ENCODE data around the gene PDZD2. TPM values are rescaled to one million over a fixed set of nuclear protein-coding genes. Genes with fewer than 3 reads are reported as not detected.
"Not testable (repeated sequence)": the region's sequence is repeated elsewhere in the genome, so short reads cannot be mapped to it uniquely, and the experiment has no call there.

The PDZD2 gene
- 10 to 100 TPM in 1 of 2 donors, 1 to 10 TPM in 1; 7.8 to 18.0 TPM for total RNA-seq
- 1 to 10 TPM; 2.8 TPM for polyA plus RNA-seq
- long read RNA-seq, donor 1, partial matches to known transcripts: 4 of 40 reads
- long read RNA-seq, donor 1, other reads (novel, unspliced or antisense): 36 of 40 reads
- long read RNA-seq, donor 2, partial matches to known transcripts: 0 of 33 reads
- long read RNA-seq, donor 2, other reads (novel, unspliced or antisense): 33 of 33 reads

DNA sequence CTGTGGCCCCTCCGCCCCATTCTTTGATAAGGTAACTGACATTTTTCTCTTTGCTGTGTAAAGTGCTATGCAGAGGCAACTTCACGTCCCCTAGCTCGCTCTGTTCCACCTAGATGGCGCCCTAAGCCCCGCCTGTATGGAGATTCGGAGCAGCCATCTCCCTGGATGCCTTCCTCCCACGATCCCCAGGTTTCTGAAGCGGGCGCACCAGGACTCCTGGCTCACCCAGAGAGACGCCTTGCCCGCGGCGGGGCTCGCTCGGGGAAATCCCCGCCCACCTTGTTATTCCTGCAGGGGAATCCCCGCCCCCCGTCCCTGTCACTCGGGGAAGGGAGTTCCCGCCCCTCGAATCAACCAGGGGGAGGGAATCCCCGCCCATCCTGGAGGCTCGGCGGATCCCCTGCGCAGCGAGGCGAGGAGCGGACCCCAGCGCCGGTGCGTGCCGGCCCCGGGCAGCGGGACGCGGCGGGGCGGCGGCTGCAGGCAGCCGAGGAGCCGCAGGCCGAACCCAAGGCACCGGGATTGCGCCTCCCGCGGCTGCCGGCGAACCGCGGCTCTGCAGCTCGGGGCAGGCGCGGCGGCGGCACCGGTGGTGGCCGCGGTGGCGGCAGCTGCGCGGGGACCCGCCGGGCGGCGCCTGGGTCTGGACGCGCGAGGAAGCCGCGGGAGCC is at the start of gene PDZD2:
Gene PDZD2, plus strand, starts transcription at position 384 of the 671 bp plus-strand sequence.
- peak; percentile 76 to 90 for DNase-seq
- intact Hi-C loops (cut with DNase I): loop anchor here (5.0 kb wide), 1 partner anchor 168 kb away; no protein-coding TSS in a partner anchor
- no peaks in the 10 kb centered on the region for H3K4me1 ChIP-seq (ENCODE audit: control insufficient read depth in 1 of 2, insufficient read depth in 2 of 2, low read length in 2 of 2)

DNA sequence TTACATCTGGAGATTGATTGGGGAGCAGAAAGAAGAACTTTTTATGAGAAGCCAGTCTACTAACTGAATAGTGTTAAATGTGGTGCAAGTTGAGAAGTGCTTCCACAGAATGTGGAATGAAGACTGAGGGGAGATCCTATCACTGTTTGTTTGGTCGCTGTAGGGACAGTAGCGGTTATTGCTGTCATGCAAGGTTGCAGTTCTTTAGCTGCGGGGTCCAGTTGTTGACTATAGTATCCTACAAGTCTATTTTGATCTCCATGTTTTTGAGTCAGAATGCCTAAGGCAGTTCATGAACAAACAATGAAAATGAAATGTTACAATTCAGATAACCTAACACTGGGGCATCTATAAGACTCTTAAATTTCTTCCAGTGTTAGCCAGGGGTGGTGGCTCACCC is 45.3 kb upstream of the PDZD2 start:
- Histone ChIP-seq H3K4me1 (ENCODE audit: control insufficient read depth in 1 of 2, insufficient read depth in 2 of 2, low read length in 2 of 2) (no peaks in the 10 kb centered on the region), H3K9me3 (ENCODE audit: control insufficient read depth, low read length) (no peaks in the 10 kb centered on the region), H3K27me3 (ENCODE audit: control insufficient read depth in 1 of 2, insufficient read depth in 2 of 2, low read length in 1 of 2) (no peaks in the 10 kb centered on the region), H3K4me3 (ENCODE audit: low read length in 2 of 2) (no peak overlapping the region), H3K27ac (ENCODE audit: low read depth in 1 of 2, low read length in 2 of 2) (no peak overlapping the region), H3K36me3 (ENCODE audit: control insufficient read depth in 1 of 2, insufficient read depth in 2 of 2, low read length in 1 of 2) (no peaks in the 10 kb centered on the region)
- 81 to 85% methylated on average over 3 of the region's 3 CpGs for WGBS, 2 donors
- ATAC-seq (ENCODE audit: low FRiP score): no peak
- DNase-seq: no peak
- intact Hi-C loops (cut with DNase I): no loop called here

More for the DNA sequence above, at the start of gene PDZD2:
- WGBS, 2 donors: 0% methylated on average over 68 to 70 of the region's 70 CpGs
- Histone ChIP-seq H3K4me3 (ENCODE audit: low read length in 2 of 2) (peak within 1 kb of the TSS; percentile 63 to 77), H3K9me3 (ENCODE audit: control insufficient read depth, low read length) (no peaks in the 10 kb centered on the region), H3K27me3 (ENCODE audit: control insufficient read depth in 1 of 2, insufficient read depth in 2 of 2, low read length in 1 of 2) (no peaks in the 10 kb centered on the region), H3K27ac (ENCODE audit: low read depth in 1 of 2, low read length in 2 of 2) (peak within 1 kb of the TSS in 1 of 2 donors; percentile 4), H3K36me3 (ENCODE audit: control insufficient read depth in 1 of 2, insufficient read depth in 2 of 2, low read length in 1 of 2) (no peaks in the 10 kb centered on the region)
- peak; percentile 80 for ATAC-seq (ENCODE audit: low FRiP score)

DNA sequence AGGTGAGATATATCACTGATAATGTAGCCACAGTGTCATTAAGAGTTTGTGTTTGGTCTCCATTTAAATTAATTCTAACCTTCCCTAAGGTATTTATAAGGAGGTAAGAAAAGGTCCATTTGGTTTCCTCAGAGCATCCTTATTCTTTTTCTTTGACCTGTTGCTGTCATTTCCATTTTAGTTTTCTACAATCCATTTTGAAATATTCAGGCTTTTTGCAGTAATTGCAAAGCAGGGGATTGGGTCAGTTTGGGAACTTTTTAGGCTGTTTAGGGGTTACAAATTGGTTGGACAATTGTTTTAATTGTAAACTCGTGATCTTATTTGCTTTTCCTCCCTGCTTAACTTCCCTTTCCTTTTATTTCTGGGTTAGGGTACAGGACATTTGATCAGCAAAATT is 42.6 kb upstream of the PDZD2 start:
- Histone ChIP-seq H3K4me1 (ENCODE audit: control insufficient read depth in 1 of 2, insufficient read depth in 2 of 2, low read length in 2 of 2) (no peaks in the 10 kb centered on the region), H3K4me3 (ENCODE audit: low read length in 2 of 2) (no peak overlapping the region), H3K36me3 (ENCODE audit: control insufficient read depth in 1 of 2, insufficient read depth in 2 of 2, low read length in 1 of 2) (no peaks in the 10 kb centered on the region), H3K27ac (ENCODE audit: low read depth in 1 of 2, low read length in 2 of 2) (no peak overlapping the region), H3K9me3 (ENCODE audit: control insufficient read depth, low read length) (no peaks in the 10 kb centered on the region), H3K27me3 (ENCODE audit: control insufficient read depth in 1 of 2, insufficient read depth in 2 of 2, low read length in 1 of 2) (no peaks in the 10 kb centered on the region)
- intact Hi-C loops (cut with DNase I): no loop called here
- ATAC-seq (ENCODE audit: low FRiP score): no peak
- 65 to 77% methylated on average over 1 of the region's 1 CpG for WGBS, 2 donors
- no peak for DNase-seq

DNA sequence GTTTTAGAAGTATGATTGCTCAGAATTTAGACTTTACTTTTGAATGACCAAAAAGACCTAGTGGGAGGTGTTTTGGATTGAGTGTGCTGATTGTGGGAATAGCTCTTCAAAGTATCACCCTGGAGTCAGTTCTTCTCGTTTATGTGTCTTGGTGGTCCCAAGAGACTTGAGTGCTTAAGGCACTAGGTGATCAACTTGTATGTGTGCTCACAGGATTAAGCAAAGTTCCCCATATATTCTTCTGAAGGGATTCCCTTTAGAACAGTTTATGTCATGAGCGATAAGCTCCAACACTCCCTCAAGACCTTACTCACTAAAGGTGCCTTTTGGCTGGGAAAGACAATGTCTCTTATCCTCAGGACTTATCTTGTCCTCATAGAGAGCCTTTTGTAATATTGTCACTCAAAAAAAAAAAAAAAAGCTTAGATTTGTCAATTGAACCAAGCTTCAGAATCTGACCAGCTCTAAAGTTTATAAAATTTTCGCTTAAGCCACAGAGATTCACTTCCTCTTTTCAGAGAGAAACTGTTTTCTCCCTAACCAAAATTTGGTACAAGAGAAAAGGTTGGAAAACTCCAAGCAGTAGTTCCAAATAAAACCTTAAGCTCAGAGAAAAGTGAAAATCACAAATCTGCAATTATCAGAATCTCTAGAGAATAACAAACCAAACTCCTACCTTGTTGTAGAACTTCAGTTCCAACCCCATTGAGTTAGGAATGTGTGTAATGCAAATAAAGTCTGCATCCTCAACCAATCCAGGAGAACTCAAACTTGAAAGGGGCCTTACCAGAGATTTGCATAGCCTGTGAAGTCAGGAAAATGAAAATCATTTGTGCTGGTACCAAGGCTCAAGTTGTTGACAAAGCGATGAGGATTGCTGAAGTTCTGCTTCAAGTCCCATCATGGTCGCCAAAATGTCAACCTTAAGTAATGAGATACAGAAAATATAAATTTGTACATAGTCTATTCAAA is 40.0 kb upstream of the PDZD2 start:
- H3K9me3 ChIP-seq (ENCODE audit: control insufficient read depth, low read length): no peaks in the 10 kb centered on the region
- H3K36me3 ChIP-seq (ENCODE audit: control insufficient read depth in 1 of 2, insufficient read depth in 2 of 2, low read length in 1 of 2): no peaks in the 10 kb centered on the region
- no peak for DNase-seq
- no peak overlapping the region for H3K4me3 ChIP-seq (ENCODE audit: low read length in 2 of 2)
- H3K4me1 ChIP-seq (ENCODE audit: control insufficient read depth in 1 of 2, insufficient read depth in 2 of 2, low read length in 2 of 2): no peaks in the 10 kb centered on the region
- no peak overlapping the region for H3K27ac ChIP-seq (ENCODE audit: low read depth in 1 of 2, low read length in 2 of 2)
- no peaks in the 10 kb centered on the region for H3K27me3 ChIP-seq (ENCODE audit: control insufficient read depth in 1 of 2, insufficient read depth in 2 of 2, low read length in 1 of 2)
- WGBS, 2 donors: 84% methylated on average over 5 of the region's 5 CpGs
- ATAC-seq (ENCODE audit: low FRiP score): no peak
- intact Hi-C loops (cut with DNase I): no loop called here

DNA sequence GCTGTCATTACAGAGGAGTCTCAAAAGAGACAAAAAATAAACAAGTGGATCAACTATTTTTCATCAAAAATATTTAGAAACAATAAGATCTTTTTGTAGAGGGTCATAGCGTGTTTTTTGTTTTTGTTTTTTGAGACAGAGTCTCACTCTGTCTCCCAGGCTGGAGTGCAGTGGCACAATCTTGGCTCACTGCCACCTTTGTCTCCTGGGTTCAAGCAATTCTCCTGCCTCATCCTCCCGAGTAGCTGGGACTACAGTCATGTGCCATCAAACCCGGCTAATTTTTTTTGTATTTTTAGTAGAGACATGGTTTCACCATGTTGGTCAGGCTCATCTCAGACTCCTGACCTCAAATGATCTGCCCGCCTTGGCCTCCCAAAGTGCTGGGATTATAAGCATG is 36.6 kb upstream of the PDZD2 start:
- DNase-seq; intact Hi-C loops (cut with DNase I); H3K4me1 ChIP-seq (ENCODE audit: control insufficient read depth in 1 of 2, insufficient read depth in 2 of 2, low read length in 2 of 2); H3K9me3 ChIP-seq (ENCODE audit: control insufficient read depth, low read length); ATAC-seq (ENCODE audit: low FRiP score); H3K27me3 ChIP-seq (ENCODE audit: control insufficient read depth in 1 of 2, insufficient read depth in 2 of 2, low read length in 1 of 2); H3K27ac ChIP-seq (ENCODE audit: low read depth in 1 of 2, low read length in 2 of 2); H3K36me3 ChIP-seq (ENCODE audit: control insufficient read depth in 1 of 2, insufficient read depth in 2 of 2, low read length in 1 of 2); H3K4me3 ChIP-seq (ENCODE audit: low read length in 2 of 2): not testable (repeated sequence)
- WGBS, 2 donors: 80 to 82% methylated on average over 4 of the region's 4 CpGs

DNA sequence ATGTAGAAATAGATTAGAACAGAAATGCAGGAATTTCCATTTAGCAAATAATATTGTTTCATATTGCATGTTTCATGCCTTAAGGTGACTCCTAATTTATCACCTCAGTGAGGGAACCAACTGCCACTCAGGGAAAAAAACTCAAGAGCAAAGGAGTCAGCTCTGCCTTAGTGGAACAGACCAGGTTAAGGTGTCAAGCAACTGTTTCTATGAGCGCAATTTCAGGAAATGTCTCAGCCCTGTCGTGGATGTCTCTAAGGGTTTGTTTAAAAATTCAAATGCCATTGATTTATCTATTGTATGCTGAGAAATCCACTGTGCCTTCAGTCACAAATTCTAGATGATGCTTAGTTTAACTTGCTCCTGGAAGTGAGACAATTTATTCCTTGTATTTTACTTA is 34.7 kb upstream of the PDZD2 start:
- no peaks in the 10 kb centered on the region for H3K36me3 ChIP-seq (ENCODE audit: control insufficient read depth in 1 of 2, insufficient read depth in 2 of 2, low read length in 1 of 2)
- H3K4me1 ChIP-seq (ENCODE audit: control insufficient read depth in 1 of 2, insufficient read depth in 2 of 2, low read length in 2 of 2): no peaks in the 10 kb centered on the region
- no peak overlapping the region for H3K4me3 ChIP-seq (ENCODE audit: low read length in 2 of 2)
- ATAC-seq (ENCODE audit: low FRiP score) (no peak), DNase-seq (no peak)
- WGBS, 2 donors: 50 to 63% methylated on average over 2 of the region's 2 CpGs
- intact Hi-C loops (cut with DNase I): no loop called here
- H3K27ac ChIP-seq (ENCODE audit: low read depth in 1 of 2, low read length in 2 of 2): no peak overlapping the region
- no peaks in the 10 kb centered on the region for H3K27me3 ChIP-seq (ENCODE audit: control insufficient read depth in 1 of 2, insufficient read depth in 2 of 2, low read length in 1 of 2)
- peaks cover 2% of the 10 kb centered on the region for H3K9me3 ChIP-seq (ENCODE audit: control insufficient read depth, low read length)

DNA sequence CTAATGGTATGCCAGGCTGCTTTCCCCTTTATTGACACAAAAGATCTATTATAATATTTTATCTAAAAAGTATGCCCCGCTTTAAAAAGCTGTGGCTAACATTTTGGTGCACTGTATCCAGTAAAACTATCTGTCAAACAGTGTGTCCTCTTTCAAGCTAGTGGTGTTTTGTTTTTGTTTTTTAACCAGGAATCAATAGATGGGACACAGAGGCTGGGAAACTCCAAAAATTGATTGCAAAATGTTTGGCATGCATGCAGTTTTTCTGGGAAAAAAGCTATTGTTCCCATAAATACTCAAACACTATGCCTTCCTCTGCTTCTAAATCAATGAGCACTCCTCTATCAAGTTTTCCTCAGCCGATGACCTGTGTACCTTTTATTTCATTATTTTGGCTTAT is 34.3 kb upstream of the PDZD2 start:
- WGBS, 2 donors: 73 to 85% methylated on average over 2 of the region's 2 CpGs
- H3K4me1 ChIP-seq (ENCODE audit: control insufficient read depth in 1 of 2, insufficient read depth in 2 of 2, low read length in 2 of 2): no peaks in the 10 kb centered on the region
- DNase-seq (no peak), ATAC-seq (ENCODE audit: low FRiP score) (no peak)
- no peak overlapping the region for H3K27ac ChIP-seq (ENCODE audit: low read depth in 1 of 2, low read length in 2 of 2)
- H3K27me3 ChIP-seq (ENCODE audit: control insufficient read depth in 1 of 2, insufficient read depth in 2 of 2, low read length in 1 of 2): no peaks in the 10 kb centered on the region
- no peaks in the 10 kb centered on the region for H3K36me3 ChIP-seq (ENCODE audit: control insufficient read depth in 1 of 2, insufficient read depth in 2 of 2, low read length in 1 of 2)
- intact Hi-C loops (cut with DNase I): no loop called here
- H3K9me3 ChIP-seq (ENCODE audit: control insufficient read depth, low read length): peaks cover 2% of the 10 kb centered on the region
- H3K4me3 ChIP-seq (ENCODE audit: low read length in 2 of 2): no peak overlapping the region

DNA sequence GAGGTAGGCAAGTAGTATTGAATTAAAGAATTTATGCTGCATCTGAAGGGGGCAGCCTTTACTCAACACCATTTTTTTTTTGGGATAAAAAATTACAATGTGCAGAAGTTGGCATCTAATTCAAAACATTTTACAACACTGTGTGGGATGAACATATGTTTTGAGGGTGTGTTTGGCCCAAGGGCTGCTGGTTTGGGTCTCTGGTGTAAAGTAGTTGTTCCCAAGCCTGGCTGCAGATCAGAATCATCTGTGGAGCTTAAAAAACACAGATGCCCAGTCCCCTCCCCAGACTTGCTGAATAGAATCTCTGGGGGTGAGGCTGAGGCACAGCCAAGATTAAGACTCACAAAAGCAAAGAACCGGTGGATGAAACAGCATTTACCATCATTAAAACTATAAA is 33.0 kb upstream of the PDZD2 start:
- H3K27me3 ChIP-seq (ENCODE audit: control insufficient read depth in 1 of 2, insufficient read depth in 2 of 2, low read length in 1 of 2): no peaks in the 10 kb centered on the region
- ATAC-seq (ENCODE audit: low FRiP score): no peak
- 83 to 84% methylated on average over 1 of the region's 1 CpG for WGBS, 2 donors
- H3K9me3 ChIP-seq (ENCODE audit: control insufficient read depth, low read length): peaks cover 2% of the 10 kb centered on the region
- intact Hi-C loops (cut with DNase I): no loop called here
- no peak overlapping the region for H3K27ac ChIP-seq (ENCODE audit: low read depth in 1 of 2, low read length in 2 of 2)
- H3K4me1 ChIP-seq (ENCODE audit: control insufficient read depth in 1 of 2, insufficient read depth in 2 of 2, low read length in 2 of 2): no peaks in the 10 kb centered on the region
- no peak for DNase-seq
- H3K36me3 ChIP-seq (ENCODE audit: control insufficient read depth in 1 of 2, insufficient read depth in 2 of 2, low read length in 1 of 2): no peaks in the 10 kb centered on the region
- H3K4me3 ChIP-seq (ENCODE audit: low read length in 2 of 2): no peak overlapping the region

Measured in aorta (tissue), 5 donors.